Germinal center (tissue), 1 donor: ENCODE measurements around the gene DUS2.
A peak's percentile ranks its signal among the peaks of the same experiment; 100 is the strongest.

ENCODE experiments used
- DNase-seq: peaks from one replicate; pipeline ENCODE4 v3.0.0; 2012; ENCODE audit warnings: mixed read lengths, low spot score

DUS2 gene

GRCh38 chr16:68046106-68046505 lies 23.0 kb downstream of the DUS2 start:
- DNase-seq: no peak

- DNase-seq: no peak
Measured at GRCh38 chr16:68047987-68048386, 24.9 kb downstream of the DUS2 start.

GRCh38 chr16:68049449-68049848 lies 26.4 kb downstream of the DUS2 start:
- no peak for DNase-seq

- DNase-seq: no peak
Measured at GRCh38 chr16:68055395-68055794, 32.3 kb downstream of the DUS2 start.

GRCh38 chr16:68059804-68060203 lies 36.7 kb downstream of the DUS2 start:
- no peak for DNase-seq

GRCh38 chr16:68061396-68061795 lies 38.3 kb downstream of the DUS2 start:
- DNase-seq: no peak

- no peak for DNase-seq
Measured at GRCh38 chr16:68062910-68063393, 39.9 kb downstream of the DUS2 start.

- DNase-seq: peak; percentile 72
Measured at GRCh38 chr16:68064791-68065365, 41.8 kb downstream of the DUS2 start.

GRCh38 chr16:68065716-68066305 lies 42.7 kb downstream of the DUS2 start:
- no peak for DNase-seq

GRCh38 chr16:68066763-68067162 lies 43.7 kb downstream of the DUS2 start:
- DNase-seq: no peak

- DNase-seq: no peak
Measured at GRCh38 chr16:68068926-68069325, 45.8 kb downstream of the DUS2 start.

- DNase-seq: no peak
Measured at GRCh38 chr16:68069511-68070248, 46.6 kb downstream of the DUS2 start.

- no peak for DNase-seq
Measured at GRCh38 chr16:68070249-68070730, 47.2 kb downstream of the DUS2 start.

GRCh38 chr16:68070806-68071517 lies 47.9 kb downstream of the DUS2 start:
- no peak for DNase-seq

GRCh38 chr16:68071518-68071901 lies 48.4 kb downstream of the DUS2 start:
- DNase-seq: no peak

- DNase-seq: no peak
Measured at GRCh38 chr16:68072038-68072695, 49.1 kb downstream of the DUS2 start.

- no peak for DNase-seq
Measured at GRCh38 chr16:68073902-68074760, 51.0 kb downstream of the DUS2 start.

- peak; percentile 85 for DNase-seq
Measured at GRCh38 chr16:68074850-68075555, 51.9 kb downstream of the DUS2 start.

- no peak for DNase-seq
Measured at GRCh38 chr16:68075980-68076379, 52.9 kb downstream of the DUS2 start.

GRCh38 chr16:68076560-68076959 lies 53.5 kb downstream of the DUS2 start:
- no peak for DNase-seq
